ENCODE measurements around the gene PRIMA1. TPM values are rescaled to one million over a fixed set of nuclear protein-coding genes. Genes with fewer than 3 reads are reported as not detected.

PRIMA1 gene
- total RNA-seq, 1 experiment from 2014 or later: 2.3 TPM

- Histone ChIP-seq H3K9ac (ENCODE audit: extremely low read depth, insufficient read length, low read length) (no peak overlapping the region), H3K9me3 (ENCODE audit: control insufficient read depth, low read depth, low read length) (no peaks in the 10 kb centered on the region), H3K79me1 (ENCODE audit: insufficient read depth, low read depth, low read length, poor library complexity, severe bottlenecking) (no peaks in the 10 kb centered on the region), H3K14ac (ENCODE audit: insufficient read depth, low read length) (no peak overlapping the region; the same call in 1 of the 2 replicates), H3K4me1 (ENCODE audit: insufficient read depth, low read length) (no peaks in the 10 kb centered on the region), H3K4ac (ENCODE audit: low read depth, low read length) (no peak overlapping the region), H2BK5ac (ENCODE audit: insufficient read length, low read length) (no peak overlapping the region), H4K20me1 (ENCODE audit: control insufficient read depth, insufficient read depth, insufficient read length) (no peaks in the 10 kb centered on the region), H2AK5ac (ENCODE audit: insufficient read length, low read length) (no peak overlapping the region), H2BK15ac (ENCODE audit: low read depth, low read length) (no peak overlapping the region), H2BK12ac (ENCODE audit: insufficient read length, low read depth, low read length) (no peak overlapping the region), H2AFZ (ENCODE audit: low read length) (no peak overlapping the region), H4K8ac (replicated peaks; ENCODE audit: insufficient read length, low read depth, low read length) (no peak overlapping the region), H3K23me2 (ENCODE audit: insufficient read length, low read depth, low read length, poor library complexity, severe bottlenecking) (no peaks in the 10 kb centered on the region), H2BK120ac (ENCODE audit: low read depth, low read length, poor library complexity, severe bottlenecking) (no peak overlapping the region), H3K4me2 (ENCODE audit: insufficient read depth, insufficient read length, low read length) (no peak overlapping the region), H3K18ac (ENCODE audit: insufficient read length, low read depth, low read length) (no peak overlapping the region), H3K56ac (ENCODE audit: insufficient read length, low read depth, low read length) (no peak overlapping the region), H4K91ac (ENCODE audit: insufficient read length, low read depth, low read length) (no peak overlapping the region), H4K5ac (ENCODE audit: insufficient read length, low read depth, low read length) (no peak overlapping the region), H3K79me2 (ENCODE audit: insufficient read depth, low read length) (no peaks in the 10 kb centered on the region), H2BK20ac (ENCODE audit: low read depth, low read length, poor library complexity, severe bottlenecking) (no peak overlapping the region), H3K27ac (ENCODE audit: insufficient read length, low read depth, low read length) (no peak overlapping the region), H3T11ph (ENCODE audit: low read length) (no peak overlapping the region), H3K23ac (ENCODE audit: insufficient read length, low read depth, low read length) (no peak overlapping the region), H3K27me3 (ENCODE audit: insufficient read depth, low read length) (no peaks in the 10 kb centered on the region)
- no peak overlapping the region for H3K4me3 Mint-ChIP-seq
- peak overlapping the region in 1 of 3 experiments; percentile 81; a peak in 1 of 7 replicates for H3K27ac Mint-ChIP-seq
- no peak for DNase-seq
- TF ChIP-seq CTCF (conservative IDR thresholded peaks at IDR 0.05): no peak
- no peaks in the 10 kb centered on the region; a peak in 3 of 7 replicates for H3K36me3 Mint-ChIP-seq (ENCODE audit: insufficient read depth in 1 of 3, low read depth in 3 of 3)
- peaks cover 0 to 3% of the 10 kb centered on the region in 2 experiments; a peak in 2 of 5 replicates for H3K9me3 Mint-ChIP-seq
- WGBS (ENCODE audit: extremely low coverage, insufficient read length, low lambda C conversion rate): no CpG with 5 or more reads among the region's 21 CpGs
- peaks cover 1% of the 10 kb centered on the region; the same call in 1 of the 2 replicates for H3K27me3 Mint-ChIP-seq (ENCODE audit: low read depth)
- H3K4me1 Mint-ChIP-seq: peaks cover 2 to 7% of the 10 kb centered on the region in 2 experiments; a peak in 3 of 4 replicates
These were observed 63.2 kb downstream of the PRIMA1 start for GRCh38 chr14:93725002-93725582.

Measured in H9 (cell line).